Mammary epithelial cell (primary cell): Measurements from ENCODE around the gene CD81.

Experiments
- CTCF ChIP-seq, 2 donors: IDR thresholded peaks in 1 of 2; conservative IDR thresholded peaks in 1 of 2; 2 replicates each; pipeline ENCODE4 v1.5.1; 2011 to 2012; ENCODE audit warnings: inconsistent platforms in 2 of 2, low read length in 2 of 2, mild to moderate bottlenecking in 2 of 2, control low read depth in 1 of 2, low read depth in 1 of 2; ENCODE audit not compliant: insufficient read depth in 1 of 2; ENCODE audit errors: extremely low read depth in 1 of 2
- EZH2 ChIP-seq: IDR thresholded peaks from 2 replicates; pipeline ENCODE4 v1.6.1; 2012; ENCODE audit warnings: low read length, inconsistent platforms, borderline replicate concordance

GRCh38 chr11:2393941-2394817 is 17.1 kb downstream of the CD81 start:
- TF ChIP-seq CTCF (conservative IDR thresholded peaks at IDR 0.05 in 1 of 2, IDR thresholded peaks at IDR 0.05 in 1 of 2; ENCODE audit: extremely low read depth in 1 of 2, insufficient read depth in 1 of 2, low read depth in 1 of 2, low read length in 2 of 2) (no peak), EZH2 (no peak)
